Gastrocnemius medialis (tissue), 4 donors: ENCODE results near the gene NDUFB4.

Source experiments
- CTCF ChIP-seq, 5 experiments: fragments of 450-650 bp in 3 of 5; fragments of 200-600 bp in 2 of 5; sonication (generic) in 2 of 5; IDR thresholded peaks in 4 of 5; conservative IDR thresholded peaks in 1 of 5; 1 replicate in 4 of 5; 2 replicates in 1 of 5; pipeline ENCODE4 v1.5.1; 2016 to 2019; ENCODE audit warnings: antibody characterized with exemption in 5 of 5, mild to moderate bottlenecking in 3 of 5, moderate library complexity in 3 of 5
- POLR2A ChIP-seq, 2 donors: fragments of 450-650 bp; IDR thresholded peaks; one replicate each; pipeline ENCODE4 v1.6.1; 2017; ENCODE audit warnings: antibody characterized with exemption in 2 of 2, mild to moderate bottlenecking in 2 of 2, moderate library complexity in 2 of 2

GRCh38 chr3:120642368-120642948 lies 46.3 kb downstream of the NDUFB4 start:
- TF ChIP-seq CTCF (IDR thresholded peaks at IDR 0.05 in 4 of 5, conservative IDR thresholded peaks at IDR 0.05 in 1 of 5), result no peak
- TF ChIP-seq POLR2A (IDR thresholded peaks at IDR 0.05), result no peak
